ENCODE results near the gene CSHL1.
"Not testable (repeated sequence)": the region's sequence is repeated elsewhere in the genome, so short reads cannot be mapped to it uniquely, and the experiment has no call there.

- TF ChIP-seq, protein P1, sequence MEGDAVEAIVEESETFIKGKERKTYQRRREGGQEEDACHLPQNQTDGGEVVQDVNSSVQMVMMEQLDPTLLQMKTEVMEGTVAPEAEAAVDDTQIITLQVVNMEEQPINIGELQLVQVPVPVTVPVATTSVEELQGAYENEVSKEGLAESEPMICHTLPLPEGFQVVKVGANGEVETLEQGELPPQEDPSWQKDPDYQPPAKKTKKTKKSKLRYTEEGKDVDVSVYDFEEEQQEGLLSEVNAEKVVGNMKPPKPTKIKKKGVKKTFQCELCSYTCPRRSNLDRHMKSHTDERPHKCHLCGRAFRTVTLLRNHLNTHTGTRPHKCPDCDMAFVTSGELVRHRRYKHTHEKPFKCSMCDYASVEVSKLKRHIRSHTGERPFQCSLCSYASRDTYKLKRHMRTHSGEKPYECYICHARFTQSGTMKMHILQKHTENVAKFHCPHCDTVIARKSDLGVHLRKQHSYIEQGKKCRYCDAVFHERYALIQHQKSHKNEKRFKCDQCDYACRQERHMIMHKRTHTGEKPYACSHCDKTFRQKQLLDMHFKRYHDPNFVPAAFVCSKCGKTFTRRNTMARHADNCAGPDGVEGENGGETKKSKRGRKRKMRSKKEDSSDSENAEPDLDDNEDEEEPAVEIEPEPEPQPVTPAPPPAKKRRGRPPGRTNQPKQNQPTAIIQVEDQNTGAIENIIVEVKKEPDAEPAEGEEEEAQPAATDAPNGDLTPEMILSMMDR (IDR thresholded peaks at IDR 0.05) = not testable (repeated sequence)
- TF ChIP-seq POLR2A (IDR thresholded peaks at IDR 0.05) = not testable (repeated sequence)
These were observed 36.4 kb downstream of the CSHL1 start for GRCh38 chr17:63874693-63875092.

Data from thyroid gland (tissue), 4 donors.